Loucy (cell line): ENCODE measurements around the gene DENND2A.

Experiments
- H2AFZ ChIP-seq: fragments of 200-600 bp; sonication (generic); 2 replicates; pipeline ENCODE4 v1.6.0; 2016; ENCODE audit warnings: antibody characterized with exemption, mild to moderate bottlenecking, low read length, moderate library complexity
- H3F3A ChIP-seq: fragments of 200-600 bp; 2 replicates; pipeline ENCODE4 v1.6.0; 2016; ENCODE audit warnings: antibody characterized with exemption, low read depth, mild to moderate bottlenecking
- H3K27me3 ChIP-seq: fragments of 200-600 bp; sonication (generic); 2 replicates; pipeline ENCODE4 v1.6.1; 2014; ENCODE audit warnings: low read length, mild to moderate bottlenecking; ENCODE audit not compliant: insufficient read depth, poor library complexity, severe bottlenecking
- H3K36me3 ChIP-seq: fragments of 200-600 bp; sonication (generic); 2 replicates; pipeline ENCODE4 v1.6.1; 2016; ENCODE audit warnings: low read length; ENCODE audit not compliant: insufficient read depth
- H3K4me1 ChIP-seq: fragments of 200-600 bp; sonication (generic); 2 replicates; pipeline ENCODE4 v1.5.1; 2014; ENCODE audit warnings: low read length, mild to moderate bottlenecking; ENCODE audit not compliant: insufficient read depth, poor library complexity, severe bottlenecking
- H3K4me2 ChIP-seq: fragments of 200-600 bp; sonication (generic); 2 replicates; pipeline ENCODE4 v1.6.0; 2014; ENCODE audit warnings: antibody characterized with exemption, low read length, low read depth, mild to moderate bottlenecking; ENCODE audit not compliant: poor library complexity, severe bottlenecking
- H3K4me3 ChIP-seq: fragments of 200-600 bp; sonication (generic); 2 replicates; pipeline ENCODE4 v1.5.1; 2014; ENCODE audit warnings: low read length, mild to moderate bottlenecking, mixed read lengths; ENCODE audit not compliant: poor library complexity, severe bottlenecking
- H3K79me2 ChIP-seq: fragments of 200-600 bp; sonication (generic); 2 replicates; pipeline ENCODE4 v1.6.1; 2014; ENCODE audit warnings: low read length; ENCODE audit not compliant: insufficient read depth
- H3K9ac ChIP-seq: fragments of 200-600 bp; sonication (generic); 2 replicates; pipeline ENCODE4 v1.6.0; 2014; ENCODE audit warnings: mild to moderate bottlenecking, low read depth, low read length, moderate library complexity; ENCODE audit not compliant: poor library complexity, severe bottlenecking
- H3K9me2 ChIP-seq: fragments of 200-600 bp; sonication (generic); replicated peaks from 2 replicates; pipeline ENCODE4 v1.6.1; 2016; ENCODE audit warnings: low read depth, low read length, mixed read lengths
- H3K9me3 ChIP-seq: fragments of 200-600 bp; sonication (generic); 2 replicates; pipeline ENCODE4 v1.6.1; 2014; ENCODE audit warnings: mild to moderate bottlenecking, antibody characterized with exemption, low read length, low read depth; ENCODE audit not compliant: insufficient read depth
- H4K20me1 ChIP-seq: fragments of 200-600 bp; sonication (generic); 2 replicates; pipeline ENCODE4 v1.6.0; 2014; ENCODE audit warnings: antibody characterized with exemption, low read length, mild to moderate bottlenecking; ENCODE audit not compliant: insufficient read depth, poor library complexity, severe bottlenecking
- CTCF ChIP-seq: fragments of 200-600 bp; sonication (generic); conservative IDR thresholded peaks from 2 replicates; pipeline ENCODE4 v1.5.1; 2014; ENCODE audit warnings: mild to moderate bottlenecking, antibody characterized with exemption, low read length
- EZH2phosphoT487 ChIP-seq: fragments of 200-600 bp; IDR thresholded peaks from 2 replicates; pipeline ENCODE4 v1.6.1; 2018; ENCODE audit warnings: antibody characterized with exemption, mild to moderate bottlenecking, moderate library complexity, borderline replicate concordance

Gene DENND2A

GRCh38 chr7:140551355-140552239, 89.0 kb downstream of the DENND2A start:
- no peaks in the 10 kb centered on the region for H3K4me1 ChIP-seq
- H3K9me3 ChIP-seq: no peaks in the 10 kb centered on the region
- no peak overlapping the region for H3K4me3 ChIP-seq
- no peaks in the 10 kb centered on the region for H3K27me3 ChIP-seq
- no peaks in the 10 kb centered on the region for H3K9me2 ChIP-seq
- no peak overlapping the region for H2AFZ ChIP-seq
- H3K36me3 ChIP-seq: no peaks in the 10 kb centered on the region
- H3K4me2 ChIP-seq: no peak overlapping the region
- H3K79me2 ChIP-seq: no peaks in the 10 kb centered on the region
- no peak for TF ChIP-seq CTCF
- TF ChIP-seq EZH2phosphoT487: no peak
- no peaks in the 10 kb centered on the region for H4K20me1 ChIP-seq
- H3K9ac ChIP-seq: no peak overlapping the region
- H3F3A ChIP-seq: no peaks in the 10 kb centered on the region

GRCh38 chr7:140546947-140547346, 93.7 kb downstream of the DENND2A start:
- Histone ChIP-seq H3K79me2 (no peaks in the 10 kb centered on the region), H3F3A (no peaks in the 10 kb centered on the region), H3K9me3 (no peaks in the 10 kb centered on the region), H3K9me2 (no peaks in the 10 kb centered on the region), H4K20me1 (no peaks in the 10 kb centered on the region), H3K4me1 (no peaks in the 10 kb centered on the region), H2AFZ (no peak overlapping the region), H3K27me3 (no peaks in the 10 kb centered on the region), H3K4me3 (no peak overlapping the region), H3K36me3 (no peaks in the 10 kb centered on the region), H3K9ac (no peak overlapping the region), H3K4me2 (no peak overlapping the region)
- TF ChIP-seq EZH2phosphoT487: no peak

- H3K4me2 ChIP-seq: no peak overlapping the region
- H3K4me3 ChIP-seq: no peak overlapping the region
- H2AFZ ChIP-seq: no peak overlapping the region
- no peak overlapping the region for H3K9ac ChIP-seq
- H3K9me2 ChIP-seq: no peaks in the 10 kb centered on the region
- no peaks in the 10 kb centered on the region for H3F3A ChIP-seq
- no peaks in the 10 kb centered on the region for H3K4me1 ChIP-seq
- no peaks in the 10 kb centered on the region for H3K9me3 ChIP-seq
- TF ChIP-seq CTCF: no peak
- no peak for TF ChIP-seq EZH2phosphoT487
- no peaks in the 10 kb centered on the region for H3K36me3 ChIP-seq
- H3K27me3 ChIP-seq: no peaks in the 10 kb centered on the region
- no peaks in the 10 kb centered on the region for H3K79me2 ChIP-seq
- no peaks in the 10 kb centered on the region for H4K20me1 ChIP-seq
Observed at GRCh38 chr7:140544388-140544826, 96.2 kb downstream of the DENND2A start.
